Measurements from ENCODE around the gene NTM. TPM values are rescaled to one million over a fixed set of nuclear protein-coding genes. Genes with fewer than 3 reads are reported as not detected.

Gene NTM
- polyA plus RNA-seq, 2 donors = 0.24 to 1.1 TPM

- Histone ChIP-seq H3K4me3 (ENCODE audit: low read depth in 1 of 2, low read length in 2 of 2) (no peak overlapping the region), H3K27ac (ENCODE audit: low read depth in 2 of 2, low read length in 1 of 2) (no peak overlapping the region), H3K4me1 (ENCODE audit: control insufficient read depth in 2 of 2, insufficient read depth in 2 of 2, low read length in 1 of 2) (no peaks in the 10 kb centered on the region), H3K27me3 (ENCODE audit: control insufficient read depth in 1 of 2, insufficient read depth in 2 of 2, low read length in 2 of 2) (no peaks in the 10 kb centered on the region), H3K9me3 (ENCODE audit: control insufficient read depth in 2 of 2, insufficient read depth in 1 of 2, low read depth in 1 of 2, low read length in 1 of 2) (no peaks in the 10 kb centered on the region), H3K36me3 (ENCODE audit: control insufficient read depth in 2 of 2, insufficient read depth in 2 of 2, low read length in 1 of 2) (no peaks in the 10 kb centered on the region)
- WGBS, 2 donors = 69 to 79% methylated on average over 6 of the region's 6 CpGs
Measured at GRCh38 chr11:131977231-131977630, 606.8 kb downstream of the NTM start.

DNA sequence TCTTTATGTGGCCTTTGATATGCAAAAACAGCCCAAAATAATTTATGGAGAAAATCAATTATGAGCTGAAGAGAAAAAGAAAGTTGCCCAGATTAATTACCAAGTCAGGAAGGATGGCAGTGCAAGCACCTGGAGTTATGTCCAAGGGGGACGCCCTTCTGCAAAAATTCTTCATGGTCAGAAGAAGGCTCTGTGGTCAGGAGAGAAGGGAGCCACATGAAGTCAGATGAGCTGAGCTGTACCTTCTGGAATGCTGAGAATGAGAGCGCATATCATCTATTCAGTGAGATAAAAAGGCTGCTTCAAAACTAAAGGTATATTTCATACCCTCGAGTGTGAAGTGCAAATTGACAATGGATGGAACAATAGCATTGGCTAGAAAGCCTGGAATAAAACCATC is 607.4 kb downstream of the NTM start:
- no peaks in the 10 kb centered on the region for H3K36me3 ChIP-seq (ENCODE audit: control insufficient read depth in 2 of 2, insufficient read depth in 2 of 2, low read length in 1 of 2)
- no peaks in the 10 kb centered on the region for H3K4me1 ChIP-seq (ENCODE audit: control insufficient read depth in 2 of 2, insufficient read depth in 2 of 2, low read length in 1 of 2)
- H3K9me3 ChIP-seq (ENCODE audit: control insufficient read depth in 2 of 2, insufficient read depth in 1 of 2, low read depth in 1 of 2, low read length in 1 of 2) = no peaks in the 10 kb centered on the region
- 75% methylated on average over 3 of the region's 3 CpGs for WGBS, 2 donors
- no peak overlapping the region for H3K27ac ChIP-seq (ENCODE audit: low read depth in 2 of 2, low read length in 1 of 2)
- no peak overlapping the region for H3K4me3 ChIP-seq (ENCODE audit: low read depth in 1 of 2, low read length in 2 of 2)
- H3K27me3 ChIP-seq (ENCODE audit: control insufficient read depth in 1 of 2, insufficient read depth in 2 of 2, low read length in 2 of 2) = no peaks in the 10 kb centered on the region

DNA sequence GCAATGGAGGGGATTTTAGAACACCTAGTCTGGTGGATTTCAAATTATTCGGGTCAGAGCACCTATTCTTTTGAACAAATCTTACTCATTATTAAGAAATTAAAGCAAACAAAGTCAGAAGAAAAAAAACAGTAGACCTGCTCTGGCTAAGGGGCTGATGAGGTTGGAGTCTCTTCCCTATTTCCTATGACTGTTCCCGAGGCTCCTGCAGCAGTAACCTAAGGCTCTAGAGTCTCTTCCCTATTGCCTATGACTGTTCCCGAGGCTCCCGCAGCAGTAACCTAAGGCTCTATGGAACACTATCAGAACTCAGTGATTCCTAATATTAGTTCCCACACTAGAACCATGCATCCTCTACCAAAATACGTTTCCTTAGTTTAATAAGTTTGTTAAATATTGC is 607.9 kb downstream of the NTM start:
- no peak overlapping the region for H3K27ac ChIP-seq (ENCODE audit: low read depth in 2 of 2, low read length in 1 of 2)
- WGBS, 2 donors = 69 to 72% methylated on average over 5 of the region's 5 CpGs
- H3K36me3 ChIP-seq (ENCODE audit: control insufficient read depth in 2 of 2, insufficient read depth in 2 of 2, low read length in 1 of 2) = no peaks in the 10 kb centered on the region
- H3K4me3 ChIP-seq (ENCODE audit: low read depth in 1 of 2, low read length in 2 of 2) = no peak overlapping the region
- no peaks in the 10 kb centered on the region for H3K27me3 ChIP-seq (ENCODE audit: control insufficient read depth in 1 of 2, insufficient read depth in 2 of 2, low read length in 2 of 2)
- H3K4me1 ChIP-seq (ENCODE audit: control insufficient read depth in 2 of 2, insufficient read depth in 2 of 2, low read length in 1 of 2) = no peaks in the 10 kb centered on the region
- no peaks in the 10 kb centered on the region for H3K9me3 ChIP-seq (ENCODE audit: control insufficient read depth in 2 of 2, insufficient read depth in 1 of 2, low read depth in 1 of 2, low read length in 1 of 2)

GRCh38 chr11:131979364-131979763 is 608.9 kb downstream of the NTM start:
- Histone ChIP-seq H3K4me1 (ENCODE audit: control insufficient read depth in 2 of 2, insufficient read depth in 2 of 2, low read length in 1 of 2) (no peaks in the 10 kb centered on the region), H3K27me3 (ENCODE audit: control insufficient read depth in 1 of 2, insufficient read depth in 2 of 2, low read length in 2 of 2) (no peaks in the 10 kb centered on the region), H3K9me3 (ENCODE audit: control insufficient read depth in 2 of 2, insufficient read depth in 1 of 2, low read depth in 1 of 2, low read length in 1 of 2) (no peaks in the 10 kb centered on the region), H3K27ac (ENCODE audit: low read depth in 2 of 2, low read length in 1 of 2) (no peak overlapping the region), H3K36me3 (ENCODE audit: control insufficient read depth in 2 of 2, insufficient read depth in 2 of 2, low read length in 1 of 2) (no peaks in the 10 kb centered on the region), H3K4me3 (ENCODE audit: low read depth in 1 of 2, low read length in 2 of 2) (no peak overlapping the region)
- WGBS, 2 donors = 89 to 93% methylated on average over 3 of the region's 3 CpGs

- 83 to 86% methylated on average over 3 of the region's 3 CpGs for WGBS, 2 donors
- H3K27ac ChIP-seq (ENCODE audit: low read depth in 2 of 2, low read length in 1 of 2) = no peak overlapping the region
- H3K36me3 ChIP-seq (ENCODE audit: control insufficient read depth in 2 of 2, insufficient read depth in 2 of 2, low read length in 1 of 2) = no peaks in the 10 kb centered on the region
- no peaks in the 10 kb centered on the region for H3K27me3 ChIP-seq (ENCODE audit: control insufficient read depth in 1 of 2, insufficient read depth in 2 of 2, low read length in 2 of 2)
- no peaks in the 10 kb centered on the region for H3K9me3 ChIP-seq (ENCODE audit: control insufficient read depth in 2 of 2, insufficient read depth in 1 of 2, low read depth in 1 of 2, low read length in 1 of 2)
- H3K4me3 ChIP-seq (ENCODE audit: low read depth in 1 of 2, low read length in 2 of 2) = no peak overlapping the region
- H3K4me1 ChIP-seq (ENCODE audit: control insufficient read depth in 2 of 2, insufficient read depth in 2 of 2, low read length in 1 of 2) = no peaks in the 10 kb centered on the region
Measured at GRCh38 chr11:131980199-131980598, 609.8 kb downstream of the NTM start.

DNA sequence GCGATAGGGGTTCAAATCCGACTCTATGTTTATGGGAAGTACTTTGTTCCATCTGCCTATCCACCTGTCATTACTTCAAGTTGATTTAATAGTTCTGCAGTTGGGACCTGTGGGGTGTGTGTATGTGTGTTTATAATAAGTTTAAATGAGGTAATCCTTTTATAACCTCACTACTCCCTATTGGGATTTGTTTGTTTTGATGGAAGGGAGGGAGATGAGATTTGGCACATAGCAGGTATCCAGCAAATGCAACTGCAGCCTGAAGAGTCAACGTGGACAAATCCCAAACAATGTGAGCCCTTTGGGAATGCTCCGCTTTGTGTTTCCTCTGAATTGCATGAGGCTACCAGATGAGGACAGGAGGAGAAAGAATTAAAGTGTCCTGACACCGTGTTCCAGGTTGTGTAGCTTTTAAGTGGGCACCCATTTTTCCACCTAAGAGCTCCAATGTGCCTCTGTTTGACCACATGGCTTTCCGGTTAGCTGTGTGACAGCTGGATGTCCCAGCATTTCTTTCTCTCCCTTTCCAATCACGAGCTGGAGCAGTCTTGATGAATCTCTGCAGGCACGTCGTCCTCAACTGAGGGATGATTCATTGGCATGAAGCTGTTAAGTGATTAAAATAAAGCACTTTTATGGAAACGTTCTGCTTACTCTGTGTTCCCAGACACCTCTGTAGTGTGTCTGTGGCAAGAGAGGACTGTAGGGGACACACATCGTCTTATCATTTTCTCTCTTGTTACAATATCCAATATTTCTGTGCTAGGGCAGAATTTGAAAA is 610.7 kb downstream of the NTM start:
- no peak overlapping the region for H3K4me3 ChIP-seq (ENCODE audit: low read depth in 1 of 2, low read length in 2 of 2)
- 62 to 69% methylated on average over 11 of the region's 11 CpGs for WGBS, 2 donors
- H3K27ac ChIP-seq (ENCODE audit: low read depth in 2 of 2, low read length in 1 of 2) = no peak overlapping the region
- H3K36me3 ChIP-seq (ENCODE audit: control insufficient read depth in 2 of 2, insufficient read depth in 2 of 2, low read length in 1 of 2) = no peaks in the 10 kb centered on the region
- H3K4me1 ChIP-seq (ENCODE audit: control insufficient read depth in 2 of 2, insufficient read depth in 2 of 2, low read length in 1 of 2) = no peaks in the 10 kb centered on the region
- H3K27me3 ChIP-seq (ENCODE audit: control insufficient read depth in 1 of 2, insufficient read depth in 2 of 2, low read length in 2 of 2) = no peaks in the 10 kb centered on the region
- H3K9me3 ChIP-seq (ENCODE audit: control insufficient read depth in 2 of 2, insufficient read depth in 1 of 2, low read depth in 1 of 2, low read length in 1 of 2) = no peaks in the 10 kb centered on the region

DNA sequence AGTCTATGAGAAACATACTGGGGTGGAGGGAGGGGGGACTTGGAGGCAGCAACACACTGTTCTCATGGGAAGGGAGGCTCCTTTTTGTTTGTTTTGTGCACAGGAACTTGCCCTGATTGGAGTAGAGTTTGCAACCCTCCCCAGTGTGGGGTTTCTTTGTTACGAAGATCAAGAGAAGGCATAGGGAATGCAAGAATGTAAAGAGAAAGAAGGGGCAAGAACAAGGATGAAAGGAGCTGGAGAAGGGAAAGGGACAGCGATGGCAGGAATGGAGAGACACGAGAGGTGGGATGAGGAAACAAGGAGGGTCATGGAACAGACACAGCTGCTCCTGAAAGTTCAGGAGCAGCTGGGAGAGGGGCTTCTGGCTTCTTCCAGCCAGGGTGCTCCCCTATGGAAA is 611.7 kb downstream of the NTM start:
- Histone ChIP-seq H3K36me3 (ENCODE audit: control insufficient read depth in 2 of 2, insufficient read depth in 2 of 2, low read length in 1 of 2) (no peaks in the 10 kb centered on the region), H3K9me3 (ENCODE audit: control insufficient read depth in 2 of 2, insufficient read depth in 1 of 2, low read depth in 1 of 2, low read length in 1 of 2) (no peaks in the 10 kb centered on the region), H3K4me1 (ENCODE audit: control insufficient read depth in 2 of 2, insufficient read depth in 2 of 2, low read length in 1 of 2) (no peaks in the 10 kb centered on the region), H3K4me3 (ENCODE audit: low read depth in 1 of 2, low read length in 2 of 2) (no peak overlapping the region), H3K27ac (ENCODE audit: low read depth in 2 of 2, low read length in 1 of 2) (no peak overlapping the region), H3K27me3 (ENCODE audit: control insufficient read depth in 1 of 2, insufficient read depth in 2 of 2, low read length in 2 of 2) (no peaks in the 10 kb centered on the region)
- 51 to 63% methylated on average over 3 of the region's 3 CpGs for WGBS, 2 donors

GRCh38 chr11:131985846-131986301 is 615.5 kb downstream of the NTM start:
- Histone ChIP-seq H3K27me3 (ENCODE audit: control insufficient read depth in 1 of 2, insufficient read depth in 2 of 2, low read length in 2 of 2) (no peaks in the 10 kb centered on the region), H3K4me1 (ENCODE audit: control insufficient read depth in 2 of 2, insufficient read depth in 2 of 2, low read length in 1 of 2) (no peaks in the 10 kb centered on the region), H3K27ac (ENCODE audit: low read depth in 2 of 2, low read length in 1 of 2) (no peak overlapping the region), H3K9me3 (ENCODE audit: control insufficient read depth in 2 of 2, insufficient read depth in 1 of 2, low read depth in 1 of 2, low read length in 1 of 2) (no peaks in the 10 kb centered on the region), H3K36me3 (ENCODE audit: control insufficient read depth in 2 of 2, insufficient read depth in 2 of 2, low read length in 1 of 2) (no peaks in the 10 kb centered on the region), H3K4me3 (ENCODE audit: low read depth in 1 of 2, low read length in 2 of 2) (no peak overlapping the region)
- WGBS, 2 donors = 40 to 47% methylated on average over 4 of the region's 4 CpGs

DNA sequence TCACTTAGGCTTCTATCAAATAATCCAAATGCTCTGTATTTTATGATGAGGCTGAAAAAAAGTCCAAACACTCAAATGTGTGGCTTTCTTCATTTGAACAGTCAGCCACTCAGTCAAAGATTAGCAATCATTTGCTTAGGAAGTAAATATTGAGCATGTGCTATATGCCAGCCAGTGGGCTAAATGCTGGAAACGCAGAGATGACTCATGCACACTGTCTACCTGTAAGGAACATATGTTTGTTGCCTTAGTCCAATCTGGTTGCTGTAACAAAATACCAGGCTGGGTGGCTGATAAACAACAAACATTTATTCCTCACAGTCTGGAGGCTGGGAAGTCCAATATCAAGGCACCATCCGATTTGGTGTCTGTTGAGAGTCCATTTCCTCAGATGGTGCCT is 617.3 kb downstream of the NTM start:
- H3K4me3 ChIP-seq (ENCODE audit: low read depth in 1 of 2, low read length in 2 of 2) = no peak overlapping the region
- 73 to 81% methylated on average over 2 of the region's 2 CpGs for WGBS, 2 donors
- no peaks in the 10 kb centered on the region for H3K27me3 ChIP-seq (ENCODE audit: control insufficient read depth in 1 of 2, insufficient read depth in 2 of 2, low read length in 2 of 2)
- no peaks in the 10 kb centered on the region for H3K36me3 ChIP-seq (ENCODE audit: control insufficient read depth in 2 of 2, insufficient read depth in 2 of 2, low read length in 1 of 2)
- no peaks in the 10 kb centered on the region for H3K4me1 ChIP-seq (ENCODE audit: control insufficient read depth in 2 of 2, insufficient read depth in 2 of 2, low read length in 1 of 2)
- H3K27ac ChIP-seq (ENCODE audit: low read depth in 2 of 2, low read length in 1 of 2) = no peak overlapping the region
- no peaks in the 10 kb centered on the region for H3K9me3 ChIP-seq (ENCODE audit: control insufficient read depth in 2 of 2, insufficient read depth in 1 of 2, low read depth in 1 of 2, low read length in 1 of 2)

- no peak overlapping the region for H3K4me3 ChIP-seq (ENCODE audit: low read depth in 1 of 2, low read length in 2 of 2)
- WGBS, 2 donors = 89 to 94% methylated on average over 2 of the region's 2 CpGs
- no peaks in the 10 kb centered on the region for H3K27me3 ChIP-seq (ENCODE audit: control insufficient read depth in 1 of 2, insufficient read depth in 2 of 2, low read length in 2 of 2)
- H3K9me3 ChIP-seq (ENCODE audit: control insufficient read depth in 2 of 2, insufficient read depth in 1 of 2, low read depth in 1 of 2, low read length in 1 of 2) = peaks cover 0 to 8% of the 10 kb centered on the region in 2 donors
- no peak overlapping the region for H3K27ac ChIP-seq (ENCODE audit: low read depth in 2 of 2, low read length in 1 of 2)
- H3K4me1 ChIP-seq (ENCODE audit: control insufficient read depth in 2 of 2, insufficient read depth in 2 of 2, low read length in 1 of 2) = no peaks in the 10 kb centered on the region
- no peaks in the 10 kb centered on the region for H3K36me3 ChIP-seq (ENCODE audit: control insufficient read depth in 2 of 2, insufficient read depth in 2 of 2, low read length in 1 of 2)
Measured at GRCh38 chr11:131991606-131992005, 621.2 kb downstream of the NTM start.
